ENCODE results near the gene KIAA1217. TPM values are rescaled to one million over a fixed set of nuclear protein-coding genes. Genes with fewer than 3 reads are reported as not detected.

Gene KIAA1217
- total RNA-seq, 1 experiment from 2014 or later = 7.8 TPM

DNA sequence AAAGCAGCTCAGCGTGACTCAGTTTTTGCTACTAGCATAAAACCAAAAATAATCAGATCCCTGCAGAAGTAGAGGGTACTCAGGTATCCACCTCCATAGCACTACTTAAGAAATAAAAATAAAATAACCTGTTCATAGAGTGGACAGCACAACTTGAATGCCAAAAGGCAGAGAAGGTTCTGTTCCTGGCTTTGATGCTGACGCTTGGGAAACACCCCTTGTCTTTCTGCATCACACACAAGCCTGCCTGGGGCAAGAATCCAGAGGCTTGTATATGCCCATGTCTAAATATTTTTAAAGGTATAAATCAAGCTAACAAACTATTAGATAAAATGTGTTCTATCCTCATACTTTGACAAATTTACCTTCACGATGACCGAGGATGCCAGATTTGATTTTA lies 207.3 kb downstream of the KIAA1217 start:
- H4K20me1 ChIP-seq (ENCODE audit: insufficient read depth) = no peaks in the 10 kb centered on the region
- ATAC-seq = no peak
- DNase-seq (ENCODE audit: low read depth, low spot score) = no peak
- H3K9ac ChIP-seq (ENCODE audit: low read length) = no peak overlapping the region
- no peaks in the 10 kb centered on the region for H3K4me1 ChIP-seq (ENCODE audit: control insufficient read depth in 1 of 2, insufficient read depth in 2 of 2, low read length in 2 of 2)
- TF ChIP-seq CBX3 (IDR thresholded peaks at IDR 0.05; ENCODE audit: low read depth) = no peak
- no peak for TF ChIP-seq CEBPB (IDR thresholded peaks at IDR 0.05; ENCODE audit: low read depth)
- TF ChIP-seq EZH2phosphoT487 (IDR thresholded peaks at IDR 0.05; ENCODE audit: borderline replicate concordance) = no peak
- TF ChIP-seq FOSL1 (IDR thresholded peaks at IDR 0.05; ENCODE audit: low read depth) = no peak
- TF ChIP-seq, protein P1, sequence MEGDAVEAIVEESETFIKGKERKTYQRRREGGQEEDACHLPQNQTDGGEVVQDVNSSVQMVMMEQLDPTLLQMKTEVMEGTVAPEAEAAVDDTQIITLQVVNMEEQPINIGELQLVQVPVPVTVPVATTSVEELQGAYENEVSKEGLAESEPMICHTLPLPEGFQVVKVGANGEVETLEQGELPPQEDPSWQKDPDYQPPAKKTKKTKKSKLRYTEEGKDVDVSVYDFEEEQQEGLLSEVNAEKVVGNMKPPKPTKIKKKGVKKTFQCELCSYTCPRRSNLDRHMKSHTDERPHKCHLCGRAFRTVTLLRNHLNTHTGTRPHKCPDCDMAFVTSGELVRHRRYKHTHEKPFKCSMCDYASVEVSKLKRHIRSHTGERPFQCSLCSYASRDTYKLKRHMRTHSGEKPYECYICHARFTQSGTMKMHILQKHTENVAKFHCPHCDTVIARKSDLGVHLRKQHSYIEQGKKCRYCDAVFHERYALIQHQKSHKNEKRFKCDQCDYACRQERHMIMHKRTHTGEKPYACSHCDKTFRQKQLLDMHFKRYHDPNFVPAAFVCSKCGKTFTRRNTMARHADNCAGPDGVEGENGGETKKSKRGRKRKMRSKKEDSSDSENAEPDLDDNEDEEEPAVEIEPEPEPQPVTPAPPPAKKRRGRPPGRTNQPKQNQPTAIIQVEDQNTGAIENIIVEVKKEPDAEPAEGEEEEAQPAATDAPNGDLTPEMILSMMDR (IDR thresholded peaks at IDR 0.05 in 2 of 3, conservative IDR thresholded peaks at IDR 0.05 in 1 of 3; ENCODE audit: borderline replicate concordance in 1 of 3, insufficient read depth in 1 of 3, low read depth in 2 of 3, low read length in 2 of 3) = no peak
- TF ChIP-seq, protein P2, sequence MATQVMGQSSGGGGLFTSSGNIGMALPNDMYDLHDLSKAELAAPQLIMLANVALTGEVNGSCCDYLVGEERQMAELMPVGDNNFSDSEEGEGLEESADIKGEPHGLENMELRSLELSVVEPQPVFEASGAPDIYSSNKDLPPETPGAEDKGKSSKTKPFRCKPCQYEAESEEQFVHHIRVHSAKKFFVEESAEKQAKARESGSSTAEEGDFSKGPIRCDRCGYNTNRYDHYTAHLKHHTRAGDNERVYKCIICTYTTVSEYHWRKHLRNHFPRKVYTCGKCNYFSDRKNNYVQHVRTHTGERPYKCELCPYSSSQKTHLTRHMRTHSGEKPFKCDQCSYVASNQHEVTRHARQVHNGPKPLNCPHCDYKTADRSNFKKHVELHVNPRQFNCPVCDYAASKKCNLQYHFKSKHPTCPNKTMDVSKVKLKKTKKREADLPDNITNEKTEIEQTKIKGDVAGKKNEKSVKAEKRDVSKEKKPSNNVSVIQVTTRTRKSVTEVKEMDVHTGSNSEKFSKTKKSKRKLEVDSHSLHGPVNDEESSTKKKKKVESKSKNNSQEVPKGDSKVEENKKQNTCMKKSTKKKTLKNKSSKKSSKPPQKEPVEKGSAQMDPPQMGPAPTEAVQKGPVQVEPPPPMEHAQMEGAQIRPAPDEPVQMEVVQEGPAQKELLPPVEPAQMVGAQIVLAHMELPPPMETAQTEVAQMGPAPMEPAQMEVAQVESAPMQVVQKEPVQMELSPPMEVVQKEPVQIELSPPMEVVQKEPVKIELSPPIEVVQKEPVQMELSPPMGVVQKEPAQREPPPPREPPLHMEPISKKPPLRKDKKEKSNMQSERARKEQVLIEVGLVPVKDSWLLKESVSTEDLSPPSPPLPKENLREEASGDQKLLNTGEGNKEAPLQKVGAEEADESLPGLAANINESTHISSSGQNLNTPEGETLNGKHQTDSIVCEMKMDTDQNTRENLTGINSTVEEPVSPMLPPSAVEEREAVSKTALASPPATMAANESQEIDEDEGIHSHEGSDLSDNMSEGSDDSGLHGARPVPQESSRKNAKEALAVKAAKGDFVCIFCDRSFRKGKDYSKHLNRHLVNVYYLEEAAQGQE (IDR thresholded peaks at IDR 0.05; ENCODE audit: low read depth) = no peak
- TF ChIP-seq ZFX (IDR thresholded peaks at IDR 0.05) = no peak
- TF ChIP-seq EGR1 (IDR thresholded peaks at IDR 0.05; ENCODE audit: low read depth) = no peak
- TF ChIP-seq TCF7L2 (IDR thresholded peaks at IDR 0.05; ENCODE audit: borderline replicate concordance, extremely low read depth, insufficient read depth, insufficient read length) = no peak
- TF ChIP-seq, protein P3, sequence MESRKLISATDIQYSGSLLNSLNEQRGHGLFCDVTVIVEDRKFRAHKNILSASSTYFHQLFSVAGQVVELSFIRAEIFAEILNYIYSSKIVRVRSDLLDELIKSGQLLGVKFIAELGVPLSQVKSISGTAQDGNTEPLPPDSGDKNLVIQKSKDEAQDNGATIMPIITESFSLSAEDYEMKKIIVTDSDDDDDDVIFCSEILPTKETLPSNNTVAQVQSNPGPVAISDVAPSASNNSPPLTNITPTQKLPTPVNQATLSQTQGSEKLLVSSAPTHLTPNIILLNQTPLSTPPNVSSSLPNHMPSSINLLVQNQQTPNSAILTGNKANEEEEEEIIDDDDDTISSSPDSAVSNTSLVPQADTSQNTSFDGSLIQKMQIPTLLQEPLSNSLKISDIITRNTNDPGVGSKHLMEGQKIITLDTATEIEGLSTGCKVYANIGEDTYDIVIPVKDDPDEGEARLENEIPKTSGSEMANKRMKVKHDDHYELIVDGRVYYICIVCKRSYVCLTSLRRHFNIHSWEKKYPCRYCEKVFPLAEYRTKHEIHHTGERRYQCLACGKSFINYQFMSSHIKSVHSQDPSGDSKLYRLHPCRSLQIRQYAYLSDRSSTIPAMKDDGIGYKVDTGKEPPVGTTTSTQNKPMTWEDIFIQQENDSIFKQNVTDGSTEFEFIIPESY (IDR thresholded peaks at IDR 0.05; ENCODE audit: extremely low read depth, insufficient replicate concordance, low read length) = no peak
- no peak for TF ChIP-seq SP1 (IDR thresholded peaks at IDR 0.05; ENCODE audit: low read depth)
- TF ChIP-seq POLR2A (IDR thresholded peaks at IDR 0.05; ENCODE audit: borderline replicate concordance, extremely low read depth, insufficient read depth, insufficient read length) = no peak
- TF ChIP-seq, protein P4, sequence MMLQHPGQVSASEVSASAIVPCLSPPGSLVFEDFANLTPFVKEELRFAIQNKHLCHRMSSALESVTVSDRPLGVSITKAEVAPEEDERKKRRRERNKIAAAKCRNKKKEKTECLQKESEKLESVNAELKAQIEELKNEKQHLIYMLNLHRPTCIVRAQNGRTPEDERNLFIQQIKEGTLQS (IDR thresholded peaks at IDR 0.05) = no peak
- TF ChIP-seq ZNF274 (IDR thresholded peaks at IDR 0.05; ENCODE audit: low read depth, low read length) = no peak
- no peak for TF ChIP-seq RAD21 (IDR thresholded peaks at IDR 0.05; ENCODE audit: low read depth)
- TF ChIP-seq SIN3A (IDR thresholded peaks at IDR 0.05; ENCODE audit: low read depth) = no peak
- no peak for TF ChIP-seq SRF (IDR thresholded peaks at IDR 0.05; ENCODE audit: low read depth)
- no peaks in the 10 kb centered on the region for H3K79me2 ChIP-seq (ENCODE audit: insufficient read depth, low read length)
- H3K27ac ChIP-seq (ENCODE audit: low read depth, low read length) = no peak overlapping the region
- ChIA-PET CTCF (no interaction called here), POLR2A (no interaction called here), RAD21 (ENCODE audit: low non-redundant PET in 1 of 2, low total read pairs in 2 of 2, uncharacterized antibody in 2 of 2, unreplicated experiment in 2 of 2) (no interaction called here)
- BruUV-seq (replicated peaks) = no TSS peak
- no peak overlapping the region for H3K4me2 ChIP-seq (ENCODE audit: low read length)
- H3K27me3 ChIP-seq (ENCODE audit: insufficient read depth, low read length) = no peaks in the 10 kb centered on the region; the same call in none of the 2 replicates
- H3K9me3 ChIP-seq (ENCODE audit: control insufficient read depth in 1 of 2, insufficient read depth in 1 of 2, low read depth in 1 of 2, low read length in 2 of 2) = no peaks in the 10 kb centered on the region
- H3K9me2 ChIP-seq (ENCODE audit: insufficient read depth) = no peaks in the 10 kb centered on the region
- H3K36me3 ChIP-seq (ENCODE audit: control insufficient read depth in 1 of 2, insufficient read depth in 2 of 2, low read length in 2 of 2) = no peaks in the 10 kb centered on the region
- intact Hi-C loops (cut with micrococcal nuclease) = no loop called here
- no peak overlapping the region for H2AFZ ChIP-seq (ENCODE audit: low read depth, low read length, poor library complexity, severe bottlenecking)
- H3K4me3 ChIP-seq (replicated peaks in 1 of 2; ENCODE audit: low read depth in 1 of 2, low read length in 2 of 2) = no peak overlapping the region
